HTR-8/SVneo (cell line): ENCODE measurements around the gene NUF2.
"Not testable (repeated sequence)": the region's sequence is repeated elsewhere in the genome, so short reads cannot be mapped to it uniquely, and the experiment has no call there.

Experiments used
- DNase-seq: peaks from one replicate; pipeline ENCODE4 v3.0.0; 2011; ENCODE audit warnings: low spot score, mixed read lengths; ENCODE audit not compliant: insufficient read length
- FAIRE-seq: peaks from 2 replicates; lab custom pipeline; 2011; peaks lifted over from hg19 to GRCh38; lab: Jason Lieb, UNC

The NUF2 gene

GRCh38 chr1:163321311-163322305 is at the start of gene NUF2:
Gene NUF2, plus strand, starts transcription at chr1:163321954. Its CDS starts 4,098 bp downstream, at chr1:163326052.
- FAIRE-seq (peak; percentile 91), DNase-seq (peak; percentile 84)

DNA sequence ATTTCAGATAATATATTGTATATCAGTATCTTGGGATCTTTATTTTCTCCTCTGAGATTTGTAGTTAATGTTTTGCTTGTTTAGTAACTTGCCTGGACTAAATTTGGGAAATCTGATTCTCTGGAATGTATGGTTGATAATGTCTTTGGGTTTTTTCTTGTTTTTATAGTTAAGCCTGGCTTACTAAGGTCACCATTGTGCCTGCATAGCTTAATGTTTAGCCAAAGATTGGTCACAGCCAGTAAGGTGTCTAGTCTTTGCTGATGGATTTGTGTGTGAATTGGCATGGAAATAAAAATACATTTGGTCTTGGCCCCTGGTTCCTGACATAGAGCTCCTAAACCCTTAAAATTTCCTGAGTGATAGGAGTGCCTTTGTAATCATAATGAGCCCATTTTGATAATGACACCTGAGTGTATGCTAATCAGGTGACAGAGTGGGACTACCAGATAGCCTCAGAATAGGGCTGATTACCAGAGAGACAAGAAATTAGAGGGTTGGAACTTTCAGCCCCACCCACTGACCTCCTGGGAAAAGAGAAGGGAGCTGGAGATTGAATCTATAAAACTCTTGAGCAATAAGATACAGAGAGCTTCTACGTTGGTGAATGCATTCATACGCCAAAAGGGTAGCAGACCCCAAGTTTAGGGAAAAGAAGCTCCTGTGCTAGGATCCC is 47.9 kb upstream of the NUF2 start:
- FAIRE-seq (no peak), DNase-seq (no peak)

- FAIRE-seq (no peak), DNase-seq (no peak)
Observed at GRCh38 chr1:163275222-163275621, 46.5 kb upstream of the NUF2 start.

DNA sequence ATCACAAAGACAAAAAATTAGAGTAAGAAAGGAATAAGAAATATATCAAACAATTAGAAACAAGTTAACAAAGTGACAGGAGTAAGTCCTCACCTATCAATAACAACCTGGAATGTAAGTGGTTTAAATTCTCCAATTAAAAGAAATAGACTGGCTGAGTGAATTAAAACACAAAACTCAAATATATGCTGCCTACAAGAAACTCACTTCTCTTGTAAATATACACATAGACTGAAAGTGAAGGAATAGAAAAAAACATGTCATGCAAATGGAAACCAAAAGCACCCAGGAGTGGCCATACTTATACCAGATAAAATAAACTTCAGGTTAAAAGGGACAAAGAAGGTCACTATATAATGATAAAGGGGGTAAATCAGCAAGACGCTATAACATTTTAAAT is 43.2 kb upstream of the NUF2 start:
- DNase-seq = no peak
- FAIRE-seq = no peak

- FAIRE-seq, DNase-seq: not testable (repeated sequence)
Observed at GRCh38 chr1:163284867-163285266, 36.9 kb upstream of the NUF2 start.

- FAIRE-seq (no peak), DNase-seq (no peak)
Observed at GRCh38 chr1:163290025-163290640, 31.6 kb upstream of the NUF2 start.

DNA sequence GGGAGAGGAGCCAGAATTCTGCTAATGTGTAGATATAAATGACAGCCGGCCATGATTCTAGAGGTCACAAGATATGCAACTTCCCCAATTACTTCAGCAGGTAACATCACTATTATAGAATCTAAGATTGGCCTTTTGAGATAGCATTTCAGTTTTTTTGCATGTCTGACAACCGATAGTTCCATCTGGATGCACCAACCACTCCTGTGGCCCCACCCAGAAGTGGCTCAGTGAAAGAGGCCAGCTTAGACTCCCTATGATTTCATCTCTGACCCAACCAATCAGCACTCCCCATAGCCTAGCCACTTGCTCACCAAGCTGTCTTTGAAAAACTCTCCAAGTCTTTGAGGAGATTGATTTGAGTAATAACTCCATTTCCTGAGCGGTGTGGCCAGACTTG is 30.3 kb upstream of the NUF2 start:
- DNase-seq (no peak), FAIRE-seq (no peak)

GRCh38 chr1:163292153-163292552 is 29.6 kb upstream of the NUF2 start:
- not testable (repeated sequence) for FAIRE-seq, DNase-seq

- not testable (repeated sequence) for DNase-seq, FAIRE-seq
Observed at GRCh38 chr1:163293497-163293896, 28.3 kb upstream of the NUF2 start.

- DNase-seq (no peak), FAIRE-seq (no peak)
Observed at GRCh38 chr1:163295949-163296348, 25.8 kb upstream of the NUF2 start.

DNA sequence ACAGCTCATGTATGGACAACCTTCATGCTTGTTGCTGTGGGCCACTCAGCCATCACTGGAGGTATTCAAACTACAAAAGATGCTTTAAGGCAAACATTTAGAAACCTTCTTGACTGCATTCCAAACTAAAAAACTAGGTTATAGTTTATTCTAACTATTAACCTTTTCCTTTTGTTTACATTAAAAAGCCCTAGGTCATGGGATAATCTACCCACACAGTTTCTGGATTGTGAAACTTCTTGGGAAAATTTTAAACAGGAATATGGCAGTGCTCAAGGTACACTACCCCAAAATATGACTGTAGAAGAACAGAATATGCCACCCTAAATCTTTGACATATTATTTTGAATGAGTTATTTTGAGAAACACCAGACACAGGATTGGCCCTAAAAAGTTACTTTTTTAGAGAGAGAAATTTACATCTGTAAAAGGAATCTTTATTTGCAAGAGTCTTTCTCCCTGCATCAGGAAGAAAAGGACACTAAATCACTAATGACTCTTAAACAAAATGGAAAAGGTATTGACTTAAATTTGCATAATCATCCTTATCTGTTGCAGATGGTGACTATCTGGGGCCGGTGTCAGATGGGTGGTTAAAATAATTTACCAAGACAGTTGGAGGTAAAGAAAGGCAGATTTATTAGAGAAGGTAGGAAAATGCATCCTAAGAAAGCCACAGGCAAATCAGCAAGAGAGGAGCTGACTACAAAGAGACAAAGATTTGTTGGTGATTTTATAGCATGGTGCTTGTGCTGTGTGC is 25.1 kb upstream of the NUF2 start:
- no peak for FAIRE-seq
- DNase-seq = no peak

GRCh38 chr1:163298365-163298764 is 23.4 kb upstream of the NUF2 start:
- FAIRE-seq = no peak
- no peak for DNase-seq

DNA sequence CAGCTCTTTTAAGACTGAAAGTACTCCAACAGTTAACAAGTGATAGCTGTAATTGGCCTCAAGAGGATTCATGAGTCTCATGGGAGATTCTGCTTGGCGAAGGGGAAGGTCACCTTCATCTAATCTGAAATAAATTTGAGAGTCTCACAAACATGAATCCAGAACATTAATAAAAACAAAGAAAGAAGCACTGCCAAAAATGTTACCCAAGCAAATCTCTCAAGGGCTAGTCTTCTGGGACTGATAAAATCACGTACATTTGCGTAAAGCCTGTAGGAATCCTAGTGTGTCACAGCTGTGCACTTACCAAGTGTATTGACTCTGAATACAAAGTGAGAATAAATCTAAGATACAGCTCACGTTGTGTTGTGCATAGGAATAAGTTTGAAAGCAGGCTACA is 21.2 kb upstream of the NUF2 start:
- no peak for FAIRE-seq

DNA sequence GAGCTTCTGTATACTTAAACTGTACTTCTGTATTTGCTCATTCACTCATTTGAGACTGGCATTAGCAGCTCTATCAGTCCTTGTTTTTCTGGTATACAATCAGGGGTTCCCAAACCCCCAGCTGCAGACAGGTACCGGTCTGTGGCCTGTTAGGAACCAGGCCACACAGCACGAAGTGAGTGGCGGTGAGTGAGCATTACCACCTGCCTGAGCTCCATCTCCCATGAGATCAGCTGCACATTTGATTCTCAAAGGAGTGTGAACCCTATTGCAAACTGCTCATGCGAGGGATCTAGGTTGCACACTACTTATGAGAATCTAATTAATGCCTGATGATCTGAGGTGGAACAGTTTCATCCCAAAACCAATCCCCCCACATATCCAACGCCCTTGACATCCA is 18.2 kb upstream of the NUF2 start:
- no peak for FAIRE-seq
- DNase-seq = no peak

More for the DNA sequence above, 21.2 kb upstream of the NUF2 start:
- DNase-seq = no peak

DNA sequence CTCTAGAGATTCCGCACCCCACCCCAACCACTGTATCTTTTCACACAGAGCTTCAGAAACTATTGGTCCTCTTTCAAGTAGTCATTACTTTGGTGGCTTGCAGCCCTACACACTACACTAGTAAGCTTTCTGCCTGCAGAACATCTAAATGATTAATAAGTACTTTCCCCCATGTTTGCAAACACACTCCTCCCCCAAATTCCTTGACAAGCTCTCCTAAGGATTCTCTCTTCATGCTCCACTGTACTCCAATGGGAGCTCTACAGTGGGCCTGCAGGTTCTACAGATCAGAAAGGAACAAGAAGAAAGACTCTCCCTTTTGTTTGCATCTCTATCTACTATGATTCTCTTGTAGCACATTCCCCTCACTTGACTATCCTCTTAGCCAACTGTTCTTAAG is 16.3 kb upstream of the NUF2 start:
- DNase-seq (no peak), FAIRE-seq (no peak)

DNA sequence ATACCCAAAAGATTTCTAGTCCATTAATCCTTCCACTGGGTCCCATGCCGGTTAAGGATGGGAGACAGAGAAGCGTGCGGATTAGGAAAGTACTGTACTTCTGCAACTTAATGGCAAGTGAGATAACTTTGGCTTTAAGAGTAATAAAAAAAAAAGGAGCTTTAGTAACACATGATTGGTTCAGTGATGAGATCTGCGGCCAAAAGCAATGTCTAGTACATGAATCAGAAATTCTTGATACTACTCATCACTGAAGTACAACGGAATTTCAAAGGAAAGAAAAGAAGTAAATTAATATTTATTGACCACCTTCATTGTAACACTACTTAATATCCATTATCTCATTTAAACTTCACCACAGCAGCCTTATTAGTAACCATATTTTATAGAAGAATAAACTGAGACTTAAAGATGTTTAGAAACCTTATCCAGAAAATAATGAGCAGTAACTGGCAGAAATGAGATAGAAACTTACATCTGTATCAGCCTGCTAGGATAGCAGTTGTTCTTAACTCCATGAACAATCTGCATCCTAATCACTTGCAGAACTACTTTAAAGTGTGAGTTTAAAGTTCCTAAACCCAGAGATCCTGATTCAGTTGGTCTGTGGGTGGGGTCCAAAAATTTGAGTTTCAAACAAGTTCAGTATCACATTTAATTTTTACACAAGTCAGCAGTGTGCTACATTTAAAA is 14.1 kb upstream of the NUF2 start:
- FAIRE-seq = no peak
- DNase-seq = peak; percentile 12

GRCh38 chr1:163308811-163309210 is 12.9 kb upstream of the NUF2 start:
- FAIRE-seq (no peak), DNase-seq (no peak)

- FAIRE-seq = no peak
Observed at GRCh38 chr1:163315773-163316374, 5.9 kb upstream of the NUF2 start.

DNA sequence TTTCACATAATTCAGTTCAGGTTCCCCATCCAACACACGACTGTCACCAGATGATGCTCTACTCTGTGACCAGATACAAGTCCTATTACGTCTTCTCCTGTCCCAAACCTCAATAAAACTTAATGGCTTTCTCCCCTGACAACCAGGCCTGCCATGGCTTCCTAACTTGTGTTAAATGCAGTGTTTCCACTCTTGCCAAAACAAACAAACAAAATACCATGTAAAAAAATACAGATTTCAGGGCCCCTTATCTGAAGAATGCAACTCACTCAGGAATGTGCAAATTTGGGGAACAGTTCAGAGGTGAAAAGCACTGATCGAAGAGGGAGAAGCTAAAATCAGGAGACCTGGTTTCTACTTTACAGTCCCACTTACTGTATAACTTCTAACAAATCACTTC is 863 bp upstream of the NUF2 start:
- DNase-seq = no peak
- FAIRE-seq = no peak

More at GRCh38 chr1:163315773-163316374, 5.9 kb upstream of the NUF2 start:
- no peak for DNase-seq
